Bronchial epithelial cell (primary cell): ENCODE data around the gene BCAS3. TPM values are rescaled to one million over a fixed set of nuclear protein-coding genes. Genes with fewer than 3 reads are reported as not detected.

Experiments used
- DNase-seq: peaks from one replicate; pipeline ENCODE4 v3.0.0-alpha.2; 2010; ENCODE audit warnings: low read depth
- FAIRE-seq: peaks from 2 replicates; lab custom pipeline; 2011; peaks lifted over from hg19 to GRCh38; lab: Jason Lieb, UNC
- H3K27me3 ChIP-seq: 2 replicates; pipeline ENCODE4 v1.5.1; 2011; ENCODE audit warnings: low read length; ENCODE audit not compliant: control insufficient read depth, insufficient read depth
- H3K36me3 ChIP-seq: 2 replicates; pipeline ENCODE4 v1.5.1; 2011; ENCODE audit warnings: low read length; ENCODE audit not compliant: control insufficient read depth, insufficient read depth
- H3K4me3 ChIP-seq: 2 replicates; pipeline ENCODE4 v1.5.1; 2011; ENCODE audit warnings: mild to moderate bottlenecking, low read depth, low read length, control low read depth
- CTCF ChIP-seq: IDR thresholded peaks from 2 replicates; pipeline ENCODE4 v1.5.1; 2011; ENCODE audit warnings: mild to moderate bottlenecking, moderate library complexity, low read length, control low read depth, inconsistent platforms; ENCODE audit not compliant: insufficient read depth, severe bottlenecking
- total RNA-seq: library from RNA; depleted of rRNA; stranded (reverse); fragments of >200 nt; gene quantifications from 2 replicates; pipeline ENCODE4 v1.2.1, GENCODE V29; 2014

BCAS3 gene
- total RNA-seq, 1 donor from 2014 or later, result 10.3 TPM

- no peak for FAIRE-seq
- no peak for DNase-seq
Measured at GRCh38 chr17:61124562-61124961, 446.9 kb downstream of the BCAS3 start.

GRCh38 chr17:61126473-61127249 is 449.0 kb downstream of the BCAS3 start:
- FAIRE-seq, result no peak
- H3K36me3 ChIP-seq, result no peaks in the 10 kb centered on the region
- no peak for DNase-seq
- H3K4me3 ChIP-seq, result no peak overlapping the region
- no peaks in the 10 kb centered on the region for H3K27me3 ChIP-seq
- TF ChIP-seq CTCF, result no peak

More at GRCh38 chr17:61124562-61124961, 446.9 kb downstream of the BCAS3 start:
- H3K36me3 ChIP-seq, result no peaks in the 10 kb centered on the region
- no peak overlapping the region for H3K4me3 ChIP-seq
- H3K27me3 ChIP-seq, result no peaks in the 10 kb centered on the region
- no peak for TF ChIP-seq CTCF

GRCh38 chr17:61127960-61128359 is 450.3 kb downstream of the BCAS3 start:
- no peak overlapping the region for H3K4me3 ChIP-seq
- DNase-seq (no peak), FAIRE-seq (no peak)
- no peak for TF ChIP-seq CTCF
- H3K27me3 ChIP-seq, result no peaks in the 10 kb centered on the region
- no peaks in the 10 kb centered on the region for H3K36me3 ChIP-seq

- no peak for TF ChIP-seq CTCF
- no peaks in the 10 kb centered on the region for H3K27me3 ChIP-seq
- FAIRE-seq (no peak), DNase-seq (no peak)
- no peak overlapping the region for H3K4me3 ChIP-seq
- no peaks in the 10 kb centered on the region for H3K36me3 ChIP-seq
Measured at GRCh38 chr17:61128661-61129115, 451.0 kb downstream of the BCAS3 start.

GRCh38 chr17:61129267-61130254 is 451.9 kb downstream of the BCAS3 start:
- DNase-seq (no peak), FAIRE-seq (no peak)
- Histone ChIP-seq H3K27me3 (no peaks in the 10 kb centered on the region), H3K36me3 (no peaks in the 10 kb centered on the region), H3K4me3 (no peak overlapping the region)
- no peak for TF ChIP-seq CTCF
